Activated CD4-positive, alpha-beta T cell treated with anti-CD3 and anti-CD28 coated beads, Interleukin-2, amount 10 ng/mL, durations not matched to agents 24 days and 14 days (primary cell): Measurements from ENCODE around the gene HCFC1. TPM values are rescaled to one million over a fixed set of nuclear protein-coding genes. Genes with fewer than 3 reads are reported as not detected.

Experiments used
- DNase-seq: peaks from one replicate; pipeline ENCODE4 v3.0.0; 2022
- H3K27ac Mint-ChIP-seq: one replicate; pipeline ENCODE4 v1.8.0; 2022; ENCODE audit warnings: mild to moderate bottlenecking, mixed read lengths
- H3K27me3 Mint-ChIP-seq: one replicate; pipeline ENCODE4 v1.8.0; 2022; ENCODE audit warnings: mixed read lengths
- H3K36me3 Mint-ChIP-seq: one replicate; pipeline ENCODE4 v1.8.0; 2022; ENCODE audit warnings: low read depth, mild to moderate bottlenecking, mixed read lengths
- H3K4me1 Mint-ChIP-seq: one replicate; pipeline ENCODE4 v1.8.0; 2021; ENCODE audit warnings: mixed read lengths
- H3K4me3 Mint-ChIP-seq: one replicate; pipeline ENCODE4 v1.8.0; 2022; ENCODE audit warnings: mild to moderate bottlenecking, moderate library complexity, mixed read lengths
- H3K9me3 Mint-ChIP-seq: one replicate; pipeline ENCODE4 v1.8.0; 2021; ENCODE audit warnings: mixed read lengths
- intact Hi-C: fragments of 100-400 bp; cut with micrococcal nuclease; formaldehyde crosslinking; loops from one replicate; pipeline ENCODE4 v1.15.1; 2023
- total RNA-seq: library from RNA; stranded (reverse); gene quantifications from 2 replicates; pipeline ENCODE4 v1.2.3, GENCODE V29; 2022

Gene HCFC1
- total RNA-seq, 1 donor from 2014 or later: 107 TPM

DNA sequence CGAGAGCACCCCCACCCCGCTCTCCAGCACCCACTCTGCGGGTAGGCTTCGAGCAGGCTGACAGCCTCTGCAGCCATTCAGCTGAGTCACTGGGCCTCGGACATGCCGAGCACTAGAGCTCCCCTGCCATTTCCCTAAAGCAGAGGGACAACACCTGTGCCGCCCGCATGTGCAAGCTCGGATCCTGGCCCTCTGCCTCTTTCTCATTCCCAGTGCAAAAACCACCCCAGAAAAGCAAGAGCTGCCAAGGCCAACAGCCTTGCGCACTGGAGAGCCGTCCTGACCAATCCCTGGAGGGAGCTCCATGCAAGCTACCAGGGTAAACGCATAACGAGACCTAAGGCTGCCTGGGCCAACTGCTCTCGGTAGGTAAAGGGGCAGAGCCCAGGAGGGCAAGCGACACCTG lies 5.3 kb downstream of the HCFC1 start:
- intact Hi-C loops: no loop called here
- peaks cover 23% of the 10 kb centered on the region for H3K36me3 Mint-ChIP-seq
- peaks cover 22% of the 10 kb centered on the region for H3K4me1 Mint-ChIP-seq
- no peak for DNase-seq
- peak overlapping the region; percentile 91 for H3K27ac Mint-ChIP-seq
- no peaks in the 10 kb centered on the region for H3K27me3 Mint-ChIP-seq
- no peaks in the 10 kb centered on the region for H3K9me3 Mint-ChIP-seq
- H3K4me3 Mint-ChIP-seq: peak overlapping the region; percentile 98

- DNase-seq: no peak
- intact Hi-C loops: no loop called here
- no peak overlapping the region for H3K4me3 Mint-ChIP-seq
- no peaks in the 10 kb centered on the region for H3K9me3 Mint-ChIP-seq
- no peaks in the 10 kb centered on the region for H3K27me3 Mint-ChIP-seq
- H3K36me3 Mint-ChIP-seq: peaks cover 29% of the 10 kb centered on the region
- H3K27ac Mint-ChIP-seq: peak overlapping the region; percentile 56
- peaks cover 22% of the 10 kb centered on the region for H3K4me1 Mint-ChIP-seq
Observed at GRCh38 chrX:153965406-153965805, 6.2 kb downstream of the HCFC1 start.

DNA sequence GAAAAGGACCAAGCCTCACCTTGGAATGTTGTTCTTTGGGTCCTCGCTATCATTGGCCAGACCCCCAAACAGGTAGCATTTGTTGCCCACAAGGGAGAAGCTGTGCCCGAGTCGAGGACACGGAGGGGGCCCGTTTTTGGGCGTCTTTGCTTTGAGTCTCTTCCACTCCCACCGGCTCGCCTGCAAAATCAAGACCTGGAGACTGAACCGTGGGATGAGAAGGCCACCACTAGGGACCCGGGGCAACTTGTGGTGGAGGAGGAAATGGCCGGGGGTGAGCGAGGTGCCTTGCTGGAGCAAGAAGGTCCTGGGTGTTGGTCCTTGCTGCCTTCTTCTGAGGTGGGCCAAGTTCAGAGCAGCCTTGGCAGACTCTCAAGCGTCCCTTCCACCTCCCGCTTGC lies 7.5 kb downstream of the HCFC1 start:
- no peak for DNase-seq
- H3K4me3 Mint-ChIP-seq: no peak overlapping the region
- no peak overlapping the region for H3K27ac Mint-ChIP-seq
- H3K36me3 Mint-ChIP-seq: peaks cover 29% of the 10 kb centered on the region
- intact Hi-C loops: no loop called here
- no peaks in the 10 kb centered on the region for H3K9me3 Mint-ChIP-seq
- no peaks in the 10 kb centered on the region for H3K27me3 Mint-ChIP-seq
- peaks cover 20% of the 10 kb centered on the region for H3K4me1 Mint-ChIP-seq

GRCh38 chrX:153963546-153963945 lies 8.1 kb downstream of the HCFC1 start:
- Mint-ChIP-seq H3K27ac (no peak overlapping the region), H3K4me3 (no peak overlapping the region), H3K4me1 (peaks cover 20% of the 10 kb centered on the region), H3K9me3 (no peaks in the 10 kb centered on the region), H3K27me3 (no peaks in the 10 kb centered on the region), H3K36me3 (peaks cover 29% of the 10 kb centered on the region)
- DNase-seq: no peak
- intact Hi-C loops: no loop called here

GRCh38 chrX:153961292-153961691 lies 10.3 kb downstream of the HCFC1 start:
- Mint-ChIP-seq H3K27ac (no peak overlapping the region), H3K4me3 (no peak overlapping the region), H3K4me1 (peaks cover 3% of the 10 kb centered on the region), H3K27me3 (no peaks in the 10 kb centered on the region), H3K36me3 (peaks cover 29% of the 10 kb centered on the region), H3K9me3 (no peaks in the 10 kb centered on the region)
- intact Hi-C loops: no loop called here
- DNase-seq: no peak

DNA sequence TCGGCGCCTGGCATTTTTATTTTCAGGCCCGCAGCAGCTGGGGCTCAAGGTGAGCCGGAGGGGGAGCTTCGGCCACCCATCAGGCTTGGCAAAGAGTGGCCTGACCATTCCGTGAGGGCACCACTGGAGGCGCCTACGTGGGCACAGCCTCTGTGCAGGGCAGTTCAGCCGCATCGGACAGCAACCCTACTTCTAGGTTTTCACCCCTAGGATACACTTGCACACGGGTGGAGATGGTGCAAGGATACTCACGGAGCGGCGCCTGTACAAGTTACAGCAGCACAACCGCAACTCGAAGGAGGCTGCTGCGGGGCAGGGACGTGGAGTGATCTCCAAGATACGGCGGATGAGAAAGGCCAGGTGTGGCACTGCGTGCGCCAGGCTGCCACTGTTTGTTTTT lies 10.8 kb downstream of the HCFC1 start:
- peaks cover 2% of the 10 kb centered on the region for H3K4me1 Mint-ChIP-seq

GRCh38 chrX:153960077-153960476 lies 11.5 kb downstream of the HCFC1 start:
- Mint-ChIP-seq H3K9me3 (no peaks in the 10 kb centered on the region), H3K36me3 (peaks cover 34% of the 10 kb centered on the region), H3K4me3 (no peak overlapping the region), H3K4me1 (no peaks in the 10 kb centered on the region), H3K27ac (no peak overlapping the region), H3K27me3 (no peaks in the 10 kb centered on the region)
- no peak for DNase-seq
- intact Hi-C loops: no loop called here

More for the DNA sequence above, 10.8 kb downstream of the HCFC1 start:
- no peak overlapping the region for H3K4me3 Mint-ChIP-seq
- H3K27ac Mint-ChIP-seq: no peak overlapping the region
- H3K9me3 Mint-ChIP-seq: no peaks in the 10 kb centered on the region
- H3K27me3 Mint-ChIP-seq: no peaks in the 10 kb centered on the region
- H3K36me3 Mint-ChIP-seq: peaks cover 30% of the 10 kb centered on the region
- intact Hi-C loops: no loop called here
- DNase-seq: no peak

DNA sequence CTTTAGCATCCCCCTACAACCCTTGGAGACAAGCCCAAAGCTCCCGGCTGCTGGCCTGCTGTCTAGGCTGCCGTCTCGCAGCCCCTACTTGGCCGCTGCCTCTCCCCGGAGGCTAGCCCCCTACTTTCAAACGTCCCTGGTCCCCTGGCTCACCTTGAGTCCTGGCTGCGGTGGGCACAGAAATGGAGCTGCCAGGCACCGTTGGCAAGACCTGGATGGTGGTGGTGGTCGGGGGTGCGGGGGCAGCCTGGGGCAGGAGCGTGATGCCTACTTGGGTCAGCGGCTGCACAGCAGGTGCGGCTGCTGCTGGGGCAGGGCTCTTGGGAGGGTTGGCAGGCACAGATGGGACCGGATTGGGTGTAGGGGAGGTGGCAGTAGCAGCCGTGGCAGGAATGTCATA lies 12.0 kb downstream of the HCFC1 start:
- H3K4me3 Mint-ChIP-seq: no peak overlapping the region
- intact Hi-C loops: no loop called here

DNA sequence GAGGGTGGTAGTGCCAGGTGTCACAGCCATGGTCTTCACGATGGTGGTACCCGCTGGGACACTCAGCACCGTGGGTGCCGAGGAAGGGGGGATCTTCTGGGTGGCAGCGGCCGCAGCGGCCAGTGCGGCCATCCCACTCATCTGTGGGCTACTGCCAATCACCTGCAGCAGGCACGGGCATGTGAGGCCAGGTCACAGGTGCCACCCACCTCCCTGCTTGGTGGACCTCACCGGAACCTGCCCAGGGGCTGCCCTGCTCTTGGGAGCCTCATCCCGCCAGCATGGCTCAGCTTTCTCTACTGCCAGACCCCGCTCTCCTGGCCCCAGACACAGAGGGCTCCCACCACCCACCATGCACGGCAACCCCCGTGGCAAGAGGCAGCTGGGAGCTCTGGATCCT lies 13.0 kb downstream of the HCFC1 start:
- peaks cover 40% of the 10 kb centered on the region for H3K36me3 Mint-ChIP-seq
- intact Hi-C loops: no loop called here
- no peak overlapping the region for H3K27ac Mint-ChIP-seq
- DNase-seq: no peak
- H3K9me3 Mint-ChIP-seq: no peaks in the 10 kb centered on the region
- H3K4me3 Mint-ChIP-seq: no peak overlapping the region
- H3K4me1 Mint-ChIP-seq: no peaks in the 10 kb centered on the region
- no peaks in the 10 kb centered on the region for H3K27me3 Mint-ChIP-seq

More for the DNA sequence above, 12.0 kb downstream of the HCFC1 start:
- Mint-ChIP-seq H3K27me3 (no peaks in the 10 kb centered on the region), H3K9me3 (no peaks in the 10 kb centered on the region), H3K36me3 (peaks cover 34% of the 10 kb centered on the region), H3K4me1 (no peaks in the 10 kb centered on the region), H3K27ac (no peak overlapping the region)
- DNase-seq: no peak

GRCh38 chrX:153957224-153957623 lies 14.4 kb downstream of the HCFC1 start:
- peaks cover 43% of the 10 kb centered on the region for H3K36me3 Mint-ChIP-seq
- no peaks in the 10 kb centered on the region for H3K4me1 Mint-ChIP-seq
- no peak overlapping the region for H3K27ac Mint-ChIP-seq
- no peak overlapping the region for H3K4me3 Mint-ChIP-seq
- no peaks in the 10 kb centered on the region for H3K9me3 Mint-ChIP-seq
- intact Hi-C loops: no loop called here
- DNase-seq: no peak
- H3K27me3 Mint-ChIP-seq: no peaks in the 10 kb centered on the region

DNA sequence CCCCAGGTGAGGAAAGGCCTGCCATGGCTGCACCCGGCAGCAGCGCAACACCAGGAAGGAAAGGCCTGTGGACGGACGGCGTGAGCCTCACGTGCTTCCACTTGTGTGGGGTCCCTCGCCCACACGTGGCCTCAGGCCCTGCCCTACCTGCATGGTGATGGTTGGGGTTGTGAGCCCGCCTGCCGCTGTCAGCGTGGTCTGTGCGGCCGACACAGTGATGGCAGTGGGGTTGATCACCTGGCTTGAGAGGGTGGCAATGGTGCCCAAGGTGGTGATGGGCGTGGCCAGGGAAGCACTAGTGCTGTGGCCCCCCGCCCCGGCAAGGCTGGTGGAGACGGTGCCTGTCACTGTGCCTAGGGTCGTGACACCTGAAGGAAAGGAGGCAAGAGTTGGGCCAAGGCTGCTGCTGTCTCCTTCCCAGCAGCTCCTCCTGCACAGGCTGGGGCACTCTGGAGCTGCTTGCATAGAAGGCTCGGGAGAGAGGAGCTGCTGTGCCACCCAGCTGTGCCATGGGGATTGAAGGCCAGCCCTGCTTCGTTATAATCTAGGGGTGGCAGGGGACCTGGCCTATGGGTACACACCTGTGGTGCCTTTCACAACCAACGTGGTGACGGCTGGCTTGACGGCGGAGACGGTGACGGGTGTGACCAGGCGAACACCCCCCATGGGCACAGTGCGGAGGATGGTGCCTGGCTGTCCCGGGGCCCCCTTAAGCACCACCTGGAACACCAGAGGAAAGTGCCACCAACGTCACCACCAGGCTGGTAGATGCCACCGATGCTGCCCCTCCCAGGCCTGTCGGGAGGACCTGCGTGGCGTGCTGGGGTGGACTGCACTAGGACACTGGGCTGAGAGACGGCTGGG lies 15.3 kb downstream of the HCFC1 start:
- intact Hi-C loops: no loop called here
- H3K27ac Mint-ChIP-seq: no peak overlapping the region
- no peak overlapping the region for H3K4me3 Mint-ChIP-seq
- peaks cover 41% of the 10 kb centered on the region for H3K36me3 Mint-ChIP-seq
- DNase-seq: no peak
- no peaks in the 10 kb centered on the region for H3K27me3 Mint-ChIP-seq
- no peaks in the 10 kb centered on the region for H3K9me3 Mint-ChIP-seq
- no peaks in the 10 kb centered on the region for H3K4me1 Mint-ChIP-seq

GRCh38 chrX:153955228-153955732 lies 16.3 kb downstream of the HCFC1 start:
- intact Hi-C loops: no loop called here
- no peak for DNase-seq
- peaks cover 3% of the 10 kb centered on the region for H3K4me1 Mint-ChIP-seq
- H3K27me3 Mint-ChIP-seq: no peaks in the 10 kb centered on the region
- H3K9me3 Mint-ChIP-seq: no peaks in the 10 kb centered on the region
- no peak overlapping the region for H3K4me3 Mint-ChIP-seq
- peak overlapping the region; percentile 41 for H3K27ac Mint-ChIP-seq
- peaks cover 40% of the 10 kb centered on the region for H3K36me3 Mint-ChIP-seq

- H3K4me3 Mint-ChIP-seq: no peak overlapping the region
- no peak for DNase-seq
- H3K4me1 Mint-ChIP-seq: peaks cover 4% of the 10 kb centered on the region
- no peaks in the 10 kb centered on the region for H3K27me3 Mint-ChIP-seq
- H3K9me3 Mint-ChIP-seq: no peaks in the 10 kb centered on the region
- H3K27ac Mint-ChIP-seq: no peak overlapping the region
- peaks cover 40% of the 10 kb centered on the region for H3K36me3 Mint-ChIP-seq
- intact Hi-C loops: no loop called here
Observed at GRCh38 chrX:153954558-153955227, 16.9 kb downstream of the HCFC1 start.

GRCh38 chrX:153953892-153954557 lies 17.6 kb downstream of the HCFC1 start:
- DNase-seq: no peak
- H3K27me3 Mint-ChIP-seq: no peaks in the 10 kb centered on the region
- H3K4me3 Mint-ChIP-seq: no peak overlapping the region
- no peaks in the 10 kb centered on the region for H3K9me3 Mint-ChIP-seq
- intact Hi-C loops: loop anchor here (1.0 kb wide), 1 partner anchor 190 kb away; the partner anchor contains the start of gene PLXNB3
- H3K4me1 Mint-ChIP-seq: peaks cover 7% of the 10 kb centered on the region
- H3K36me3 Mint-ChIP-seq: peaks cover 43% of the 10 kb centered on the region
- H3K27ac Mint-ChIP-seq: no peak overlapping the region
